NCI-H2029 treated with DMSO at 0.1 percent for 48 hours (cell line): ENCODE data around the gene SPACA4.

Experiments used
- DNase-seq: peaks from one replicate; lab custom pipeline; 2025; lab: John Stamatoyannopoulos, UW

Gene SPACA4

DNA sequence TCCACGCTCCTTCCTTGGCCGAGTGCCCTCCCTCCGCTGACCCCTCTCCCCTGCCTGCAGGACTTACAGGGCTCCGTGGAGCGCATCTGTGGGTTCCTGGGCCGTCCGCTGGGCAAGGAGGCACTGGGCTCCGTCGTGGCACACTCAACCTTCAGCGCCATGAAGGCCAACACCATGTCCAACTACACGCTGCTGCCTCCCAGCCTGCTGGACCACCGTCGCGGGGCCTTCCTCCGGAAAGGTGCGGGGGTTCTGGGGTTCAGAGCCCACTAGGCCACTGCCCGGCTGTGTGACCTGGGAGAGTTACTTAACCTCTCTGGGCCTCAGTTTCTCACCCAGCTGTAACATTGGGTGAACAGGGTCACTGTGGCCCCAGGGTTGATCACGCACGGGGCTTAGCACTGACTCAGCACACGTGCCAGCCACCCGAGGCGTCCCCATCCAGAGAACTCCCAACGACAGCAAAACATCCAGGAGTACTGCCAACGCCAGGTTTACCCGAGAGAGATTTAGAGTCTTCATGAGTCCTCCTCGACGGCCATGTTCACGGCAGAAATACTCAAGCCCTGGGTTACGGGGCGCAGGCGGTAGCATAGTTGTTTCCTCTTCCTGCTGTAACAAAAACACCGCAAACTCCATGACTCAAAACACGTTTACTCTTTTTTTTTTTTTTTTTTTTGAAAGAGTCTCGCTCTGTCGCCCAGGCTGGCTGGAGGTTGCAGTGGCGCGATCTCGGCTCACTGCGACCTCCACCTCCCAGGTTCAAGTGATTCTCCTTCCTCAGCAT, 9.7 kb upstream of the SPACA4 start:
- no peak for DNase-seq

DNA sequence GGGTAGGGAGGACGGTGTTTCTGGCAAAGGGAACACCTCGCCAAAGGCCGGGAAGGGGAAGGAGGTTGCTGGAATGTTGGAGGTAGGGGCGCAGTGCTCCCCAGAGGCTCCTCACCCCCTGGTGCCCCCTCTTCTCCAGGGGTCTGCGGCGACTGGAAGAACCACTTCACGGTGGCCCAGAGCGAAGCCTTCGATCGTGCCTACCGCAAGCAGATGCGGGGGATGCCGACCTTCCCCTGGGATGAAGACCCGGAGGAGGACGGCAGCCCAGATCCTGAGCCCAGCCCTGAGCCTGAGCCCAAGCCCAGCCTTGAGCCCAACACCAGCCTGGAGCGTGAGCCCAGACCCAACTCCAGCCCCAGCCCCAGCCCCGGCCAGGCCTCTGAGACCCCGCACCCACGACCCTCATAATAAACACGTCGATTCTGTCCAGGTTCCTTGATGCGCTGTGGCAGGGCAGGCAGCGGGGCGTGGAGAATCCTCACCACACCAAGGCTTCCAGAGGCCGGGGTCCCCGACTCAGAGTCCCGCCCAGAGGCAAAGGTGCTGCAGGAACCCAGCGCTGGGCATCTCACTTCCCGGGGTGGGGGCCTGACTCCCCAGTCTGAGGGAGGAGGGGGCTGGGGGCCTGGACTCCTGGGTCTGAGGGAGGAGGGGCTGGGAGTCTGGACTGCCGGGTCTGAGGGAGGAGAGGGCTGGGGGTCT, 7.4 kb upstream of the SPACA4 start:
- DNase-seq = no peak

DNA sequence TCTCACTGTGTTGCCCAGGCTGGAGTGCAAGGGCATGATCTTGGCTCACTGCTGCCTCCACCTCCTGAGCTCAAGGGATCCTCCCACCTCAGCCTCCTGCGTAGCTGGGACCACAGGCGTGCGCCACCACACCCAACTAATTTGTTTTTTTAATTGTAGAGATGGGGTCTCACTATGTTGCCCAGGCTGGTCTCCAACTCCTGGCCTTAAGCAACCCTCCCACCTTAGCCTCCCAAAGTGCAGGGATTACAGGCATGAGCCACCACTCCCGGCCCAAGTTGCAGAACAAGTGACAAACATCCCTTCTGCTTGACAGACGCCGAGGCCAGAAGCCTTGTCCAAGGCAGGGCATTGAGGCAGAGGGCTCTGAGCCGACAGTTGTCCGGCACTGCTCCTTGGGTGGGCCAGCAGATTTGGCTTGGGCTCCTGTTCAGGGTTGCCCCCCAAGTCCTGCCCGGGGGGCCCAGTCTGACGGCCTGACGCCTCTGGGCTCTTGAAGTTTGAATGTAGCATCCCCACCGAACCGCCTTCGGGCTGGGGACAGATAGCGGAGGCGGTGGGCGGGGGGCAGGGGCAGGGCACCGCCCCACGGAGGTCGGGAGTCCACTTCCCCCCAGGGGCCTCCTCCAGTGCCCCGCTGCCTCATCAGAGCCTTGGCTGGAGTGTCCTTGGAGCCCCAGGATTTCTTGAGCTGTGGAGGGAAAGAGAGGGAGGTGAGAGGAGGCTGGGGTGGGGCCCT, 5.7 kb upstream of the SPACA4 start:
- no peak for DNase-seq

DNA sequence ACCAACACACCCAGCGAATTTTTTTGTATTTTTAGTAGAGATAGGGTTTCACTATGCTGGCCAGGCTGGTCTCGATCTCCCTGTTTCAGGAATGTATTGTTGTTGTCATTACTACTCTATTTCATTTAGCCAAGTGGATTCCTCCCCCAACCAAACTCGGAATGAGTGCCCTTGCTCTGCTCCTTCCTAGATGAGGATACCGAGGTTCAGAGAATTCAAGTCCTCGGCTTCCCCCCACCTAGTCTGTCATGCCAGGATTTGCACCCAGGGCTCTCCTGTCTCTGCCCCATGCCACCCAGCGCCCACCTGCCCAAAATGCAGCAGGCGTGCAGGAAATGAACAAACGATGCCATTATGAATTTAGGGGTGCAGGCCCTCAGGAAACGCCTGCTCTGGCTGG, 3.5 kb upstream of the SPACA4 start:
- DNase-seq = no peak

DNA sequence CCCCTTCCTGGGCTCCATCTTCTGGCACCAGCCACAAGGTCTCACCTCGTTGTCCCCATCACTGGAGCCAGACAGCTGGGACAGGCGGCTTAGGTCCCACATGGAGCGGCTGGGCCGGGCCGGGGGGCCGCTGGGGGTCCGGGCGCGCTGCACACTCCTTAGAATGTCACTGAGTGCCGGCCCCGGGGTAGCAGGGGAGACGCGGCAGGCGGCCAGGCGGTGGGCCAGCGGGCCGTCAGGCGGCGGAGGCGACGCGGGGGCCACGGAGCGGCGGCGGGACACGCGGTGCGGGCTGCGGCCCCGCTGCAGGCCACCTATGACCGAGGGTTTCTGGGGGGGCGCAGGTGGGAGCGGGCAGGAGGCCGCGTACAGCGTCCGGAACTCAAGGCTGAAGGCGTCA, 3.1 kb upstream of the SPACA4 start:
- no peak for DNase-seq

DNA sequence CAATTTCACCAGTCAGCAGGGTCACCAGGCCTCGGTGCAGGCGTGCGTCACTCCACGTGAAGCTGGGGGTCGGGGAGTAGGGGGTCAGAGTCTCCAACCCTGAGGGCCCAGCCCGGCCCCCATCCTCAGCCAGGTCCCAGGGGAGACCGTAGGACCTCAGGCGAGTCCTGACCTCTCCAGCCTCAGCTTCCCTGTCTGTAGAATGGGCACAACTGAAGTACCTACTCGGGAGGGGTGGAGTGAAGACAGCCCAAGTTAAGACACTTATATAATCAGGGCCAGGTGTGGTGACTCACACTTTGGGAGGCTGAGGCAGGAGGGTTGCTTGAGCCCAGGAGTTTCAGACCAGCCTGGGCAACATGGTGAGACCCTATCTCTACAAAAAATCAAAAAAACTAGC, 2.7 kb upstream of the SPACA4 start:
- DNase-seq = no peak

DNA sequence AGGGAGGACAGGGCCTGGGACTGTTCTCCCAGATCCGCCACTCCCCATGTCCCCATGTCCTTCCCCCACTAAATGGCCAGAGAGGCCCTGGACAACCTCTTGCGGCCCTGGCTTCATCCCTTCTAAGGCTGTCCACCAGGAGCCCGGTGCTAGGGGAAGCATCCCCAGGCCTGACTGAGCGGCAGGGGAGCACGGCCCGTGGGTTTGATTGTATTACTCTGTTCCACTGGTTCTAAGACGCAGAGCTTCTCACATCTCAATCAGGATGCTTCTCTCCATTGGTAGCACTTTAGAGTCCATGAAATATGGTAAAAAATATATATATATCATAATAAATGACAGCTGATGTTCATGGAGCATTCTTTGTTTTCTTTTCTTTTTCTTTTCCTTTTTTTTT, 815 bp downstream of the SPACA4 start:
- no peak for DNase-seq

DNA sequence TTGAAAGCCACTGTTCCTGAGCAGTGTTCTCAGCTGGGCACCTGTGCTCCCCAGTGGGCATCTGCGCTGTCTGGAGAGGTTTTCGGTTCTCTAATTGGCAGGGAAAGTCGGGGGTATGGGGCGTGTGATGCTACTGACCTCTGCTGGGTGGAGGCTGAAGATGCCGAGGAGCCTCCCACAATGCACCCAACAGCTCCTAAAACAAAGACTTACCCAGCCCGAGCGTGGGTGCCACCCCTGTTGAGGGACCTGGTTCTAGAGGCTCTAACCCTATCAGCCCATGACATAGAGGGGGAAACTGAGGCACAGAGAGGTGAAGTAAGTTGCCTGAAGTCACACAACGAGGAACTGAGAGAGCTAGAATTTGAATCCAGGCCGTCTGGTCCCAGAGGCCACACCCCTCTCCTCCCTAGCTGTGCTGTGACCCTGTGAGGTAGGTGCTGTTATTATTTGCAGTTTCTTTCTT, 2.3 kb downstream of the SPACA4 start:
- DNase-seq = peak; percentile 47

DNA sequence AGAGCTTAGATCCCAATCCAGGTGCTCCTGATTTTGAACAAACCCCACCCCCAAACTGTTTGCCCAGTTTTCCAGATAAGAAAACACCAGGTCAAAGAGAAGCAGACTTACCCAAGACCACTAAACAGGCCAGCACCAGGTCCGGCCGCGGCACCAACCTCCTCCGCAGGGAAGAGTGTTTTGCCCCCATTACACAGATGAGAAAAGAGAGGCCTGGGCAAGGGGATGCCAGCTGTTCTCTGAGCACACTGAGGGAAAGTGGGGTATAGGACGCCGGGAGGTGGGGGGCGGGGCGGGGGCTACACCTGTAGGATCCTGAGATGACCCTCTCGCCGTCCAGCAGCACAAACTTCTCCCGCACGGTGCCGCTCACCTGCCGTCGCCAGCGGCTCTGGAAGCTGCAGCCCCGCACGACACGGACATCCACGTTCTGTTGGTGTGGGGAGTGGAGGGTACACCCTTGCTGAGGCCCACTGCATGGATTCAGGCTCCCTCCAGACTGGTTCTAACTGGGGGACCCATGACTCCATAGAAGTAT, 3.1 kb downstream of the SPACA4 start:
- DNase-seq = no peak

DNA sequence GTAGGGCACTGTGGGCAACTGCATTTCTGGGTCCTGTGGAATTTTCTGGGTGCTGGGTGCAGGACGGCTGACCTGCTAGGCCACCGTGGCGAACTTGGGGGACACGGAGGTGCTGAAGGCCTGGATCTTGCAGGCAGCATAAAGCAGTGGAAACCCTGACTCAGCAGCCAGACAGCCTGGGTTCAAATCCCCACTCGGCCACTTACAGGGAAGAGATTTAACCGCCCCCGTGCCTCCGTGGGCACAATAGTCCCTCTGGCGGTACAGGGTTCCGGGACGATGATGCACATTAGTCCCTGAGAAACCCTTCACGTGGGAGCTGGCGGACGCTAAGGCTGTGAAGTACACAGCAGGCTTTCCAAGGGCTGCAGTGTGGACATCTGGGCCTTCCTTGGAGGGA, 5.3 kb downstream of the SPACA4 start:
- DNase-seq = no peak

DNA sequence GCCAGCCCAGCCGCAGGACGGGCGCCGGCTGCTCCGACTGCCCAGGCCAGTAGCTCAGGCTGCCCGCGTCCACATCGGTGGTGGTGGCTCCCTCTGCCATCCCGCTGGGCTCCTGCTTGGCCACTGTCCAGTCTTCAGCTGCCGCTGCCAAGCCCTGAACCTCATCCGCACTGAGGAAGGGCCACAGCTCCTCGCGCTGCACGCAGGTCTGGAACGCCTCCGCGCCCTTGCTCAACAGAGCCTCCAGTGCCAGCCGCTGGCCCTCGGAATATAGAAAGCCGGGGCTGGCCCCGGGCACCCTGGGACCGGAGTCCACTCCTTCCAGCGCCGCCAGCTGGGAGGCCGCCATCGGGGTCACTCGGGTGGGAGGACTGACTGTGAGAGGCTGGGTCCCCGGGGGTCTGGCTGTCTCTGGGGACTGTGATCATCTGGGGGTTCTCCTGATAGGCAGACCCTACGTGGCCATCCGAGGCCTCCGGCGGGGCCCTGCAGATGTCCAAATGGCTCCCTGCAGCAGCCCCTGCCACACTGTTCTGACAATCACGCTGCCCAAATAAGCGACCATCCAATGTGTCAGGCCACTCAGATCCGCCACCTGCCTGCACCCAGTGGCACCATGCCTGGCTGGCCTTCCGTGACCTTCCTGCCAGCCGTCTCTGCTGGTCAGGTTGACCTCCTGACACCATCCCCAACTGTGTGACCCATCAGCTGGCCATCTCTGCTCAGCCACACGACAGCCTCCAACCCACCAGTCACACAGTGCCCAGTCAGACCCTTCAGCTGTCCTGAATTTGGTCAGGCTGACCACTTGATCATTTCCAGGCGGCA, 6.7 kb downstream of the SPACA4 start:
- no peak for DNase-seq

DNA sequence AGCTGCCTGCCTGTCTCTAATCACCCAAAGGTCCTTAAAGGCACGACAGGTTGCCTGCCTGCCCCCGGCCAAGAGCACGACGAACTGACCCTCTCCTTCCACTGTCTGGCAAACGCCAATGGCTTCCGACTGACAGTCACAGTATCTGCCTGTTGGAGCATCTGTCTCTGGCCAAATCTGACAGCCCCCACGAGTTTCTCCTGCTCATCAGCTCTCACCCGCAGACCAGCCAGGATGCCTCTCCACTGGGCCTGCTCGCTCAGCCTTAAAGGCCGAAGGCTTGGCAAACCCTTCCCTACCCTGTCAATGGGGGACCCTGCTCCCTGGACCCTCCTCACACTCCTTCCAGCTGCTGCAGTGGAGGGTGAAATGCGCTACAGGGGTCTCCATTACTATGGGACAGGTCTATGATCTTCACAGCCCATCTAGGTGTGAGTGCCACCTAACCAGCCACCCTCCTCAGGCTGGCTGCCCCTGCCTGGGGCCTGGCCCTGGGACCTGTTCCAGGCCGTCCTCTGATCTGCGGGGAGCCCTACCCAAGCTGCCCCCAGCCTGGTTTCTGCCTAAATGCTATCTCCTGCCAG, 7.4 kb downstream of the SPACA4 start:
- no peak for DNase-seq

DNA sequence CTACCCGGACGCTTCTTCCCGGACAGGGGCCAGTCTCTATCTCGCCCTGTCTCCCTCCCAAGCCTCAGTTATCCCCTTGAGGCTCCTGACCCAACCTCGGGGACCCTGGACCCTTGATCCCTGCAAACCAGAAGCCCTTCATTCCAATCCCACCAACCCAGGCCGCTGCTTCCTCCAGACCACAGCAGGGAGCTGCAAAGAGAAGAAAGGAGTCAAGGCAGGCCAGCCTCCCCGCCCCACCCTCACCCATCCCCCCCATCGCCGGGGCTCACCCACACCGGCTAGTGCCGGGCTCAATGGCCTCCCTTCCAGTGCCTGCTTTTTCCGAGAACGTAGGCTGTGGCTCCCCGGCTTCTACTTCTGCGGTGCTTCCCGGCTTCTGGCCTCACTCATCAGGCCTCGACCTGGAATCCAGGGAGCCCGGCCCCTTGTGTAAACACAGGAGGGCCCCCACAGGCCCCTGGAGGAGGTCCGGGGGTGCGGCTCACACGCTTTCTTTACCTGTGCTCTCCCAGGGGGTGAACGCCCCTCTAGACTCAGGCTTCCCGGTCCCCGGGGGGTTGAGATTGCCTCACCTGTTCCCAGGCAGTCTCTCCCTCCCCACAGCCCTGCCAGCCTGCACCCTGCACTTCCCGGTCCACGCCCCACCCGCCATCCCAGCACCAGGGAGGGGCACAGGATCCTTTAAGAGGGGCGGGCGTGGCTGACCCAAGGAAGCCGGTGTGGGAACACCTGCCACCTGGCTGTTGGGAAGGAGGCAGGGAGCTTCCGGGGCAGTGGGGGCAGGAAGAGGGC, 8.1 kb downstream of the SPACA4 start, which contains the start of gene FAM83E:
TSS of gene FAM83E (minus strand) at position 641 of the 795 bp plus-strand sequence. CDS start 1,704 bp downstream, outside the sequence.
- DNase-seq = peak; percentile 14

DNA sequence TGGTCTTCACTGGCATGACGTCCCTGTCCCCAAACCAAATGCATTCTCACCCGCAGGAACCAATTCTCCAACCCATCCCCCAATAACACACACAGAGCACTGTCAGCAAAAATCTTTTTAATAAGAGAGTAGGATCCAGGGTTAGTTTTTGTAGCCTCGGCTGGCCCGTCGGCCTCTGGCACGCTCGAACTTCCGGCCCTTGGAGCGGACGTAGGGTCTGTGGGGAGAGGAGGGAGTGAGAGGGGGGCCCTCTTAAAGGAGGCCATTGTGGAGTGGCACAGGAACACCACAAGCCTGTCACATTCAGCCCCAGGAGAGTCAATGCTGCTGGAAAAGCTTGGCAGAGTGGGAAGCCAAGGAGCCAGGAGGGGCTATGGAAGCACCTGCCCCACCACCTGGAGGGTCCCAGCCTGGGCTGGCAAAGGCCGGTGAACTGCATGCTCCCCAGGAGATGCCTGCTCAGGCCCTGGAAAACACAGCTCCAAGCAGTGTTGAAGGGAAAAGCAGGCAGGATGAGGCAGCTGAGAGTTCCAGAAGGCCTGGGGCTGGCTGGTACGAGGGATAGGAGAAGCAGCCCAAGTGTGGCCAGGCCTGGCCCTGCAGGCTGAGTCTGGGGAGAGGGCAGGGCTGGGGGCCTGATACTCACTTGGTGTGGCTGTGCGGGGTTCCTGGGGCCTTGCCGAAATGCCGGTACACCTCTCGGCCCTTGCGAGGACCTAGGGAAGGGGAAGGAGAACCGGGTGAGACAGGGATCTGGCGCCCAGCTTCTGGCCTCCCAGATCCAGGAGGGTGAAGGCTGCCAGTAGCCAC, 8.9 kb downstream of the SPACA4 start:
- DNase-seq = no peak

DNA sequence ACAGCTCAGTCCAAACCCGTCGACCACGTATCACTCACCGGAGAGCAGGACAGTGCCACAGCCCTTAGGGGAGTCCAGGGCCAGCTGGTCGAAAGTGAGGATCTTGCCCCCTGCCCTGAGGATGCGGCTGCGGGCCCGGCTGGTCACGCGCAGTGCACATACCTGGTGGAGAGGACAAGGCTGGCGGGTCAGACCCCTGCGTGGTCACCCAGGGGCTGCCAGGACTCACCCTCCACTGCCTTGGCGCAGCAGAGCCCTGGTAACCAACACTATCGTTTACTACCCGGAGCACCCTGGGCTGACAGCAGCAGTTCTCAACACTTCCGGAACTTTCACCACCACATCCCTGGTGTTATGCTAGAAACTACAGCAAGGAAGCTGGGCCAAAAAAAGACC, 9.5 kb downstream of the SPACA4 start:
- no peak for DNase-seq

DNA sequence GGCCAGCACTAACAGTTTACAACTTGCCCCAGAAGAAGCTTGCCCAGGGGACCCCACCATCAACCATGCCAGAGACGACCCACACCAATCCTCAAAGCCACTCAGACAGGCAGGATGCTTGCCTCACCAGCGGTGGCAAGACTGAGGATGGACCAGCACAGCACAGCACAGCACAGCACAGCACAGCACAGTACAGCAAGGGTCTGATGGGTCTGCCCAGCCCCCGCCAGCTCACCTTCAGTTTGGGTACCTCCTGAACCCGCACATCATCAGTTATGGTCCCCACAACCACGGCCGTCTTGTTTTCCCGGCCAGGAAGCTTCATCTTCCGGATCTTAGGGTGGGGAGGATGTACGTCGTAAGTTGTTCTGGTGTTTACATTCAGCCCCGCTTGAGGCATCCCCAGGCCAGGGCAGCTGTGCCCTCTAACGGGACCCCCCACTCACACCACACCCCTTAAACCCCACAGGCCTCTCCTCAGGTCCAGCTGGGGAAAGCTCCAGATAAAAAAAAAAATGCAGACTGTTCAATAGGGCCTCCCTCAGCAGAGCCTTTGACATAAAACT, 10.0 kb downstream of the SPACA4 start:
- no peak for DNase-seq

DNA sequence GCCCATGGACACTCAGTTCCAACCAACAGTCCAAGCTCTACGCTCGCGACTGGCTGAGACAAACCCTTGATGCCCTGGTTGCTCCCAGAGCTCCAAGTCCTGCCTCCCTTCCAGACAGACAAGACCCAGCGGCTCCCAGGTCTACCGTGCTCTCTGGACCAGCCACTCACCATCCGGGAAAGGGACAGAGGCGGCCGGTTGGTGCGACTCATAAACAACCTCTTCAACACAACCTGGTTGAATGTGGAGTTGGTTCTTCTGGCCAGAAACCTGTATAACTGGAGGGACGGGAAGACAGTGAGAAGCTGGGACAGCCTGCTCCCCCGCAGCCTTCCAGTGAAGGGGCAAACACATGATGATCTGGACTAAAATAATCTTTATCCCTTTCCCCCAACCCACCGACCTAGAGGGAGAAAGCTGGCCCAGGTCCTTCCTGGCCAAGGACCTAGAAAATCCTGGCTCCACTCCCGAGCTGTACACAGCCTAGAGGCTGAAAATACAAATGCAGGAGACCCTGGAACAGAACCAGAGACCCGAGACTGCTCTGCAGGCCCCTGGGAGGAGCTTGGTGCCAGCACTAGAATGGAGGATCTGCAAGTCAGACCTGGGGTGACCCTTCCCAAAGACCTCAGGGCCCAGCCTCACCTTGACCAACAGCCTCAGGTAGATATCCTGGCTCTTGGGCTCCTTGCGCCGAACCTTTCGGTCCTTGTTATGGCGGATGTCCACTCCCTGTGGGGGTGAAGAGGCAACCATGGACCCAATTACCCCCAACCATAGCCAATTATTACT, 10.8 kb downstream of the SPACA4 start:
- DNase-seq = no peak

DNA sequence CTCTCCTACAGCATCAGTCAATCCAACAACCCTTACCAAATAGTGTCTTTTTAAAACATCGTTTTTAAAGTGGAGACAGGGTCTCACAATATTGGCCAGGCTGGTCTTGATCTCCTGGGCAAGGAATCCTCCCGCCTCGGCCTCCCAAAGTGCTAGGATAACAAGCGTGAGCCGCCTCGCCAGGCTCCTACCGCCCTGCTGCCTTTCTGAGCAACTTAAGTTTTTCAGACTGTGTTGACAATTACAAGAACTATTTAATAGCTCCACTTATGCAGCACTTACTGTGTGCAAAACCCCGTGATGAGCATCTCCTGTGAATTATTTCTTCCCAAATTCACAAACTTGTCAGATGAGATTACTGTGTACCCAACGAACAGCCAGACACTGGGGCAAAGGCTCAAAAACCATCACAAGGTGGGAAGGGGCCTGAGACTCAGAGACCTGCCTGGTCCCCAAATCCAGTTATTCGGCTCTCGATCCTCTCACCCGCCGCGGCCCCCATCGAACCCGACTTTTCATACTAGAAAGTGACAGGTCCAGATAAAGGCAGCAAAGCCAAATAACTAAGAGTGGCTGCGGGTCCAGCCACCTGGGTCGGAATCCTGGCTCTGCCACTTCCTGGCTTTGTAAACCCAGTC, 11.9 kb downstream of the SPACA4 start:
- DNase-seq = no peak
